Activated naive CD8-positive, alpha-beta T cell (primary cell): ENCODE results near the gene GRAMD4.

Experiments
- H3K27ac Mint-ChIP-seq: one replicate; pipeline ENCODE4 v1.8.0; 2021; ENCODE audit warnings: mixed read lengths
- H3K27me3 Mint-ChIP-seq: one replicate; pipeline ENCODE4 v1.8.0; 2021; ENCODE audit warnings: mixed read lengths
- H3K36me3 Mint-ChIP-seq: one replicate; pipeline ENCODE4 v1.8.0; 2021; ENCODE audit warnings: mixed read lengths
- H3K4me1 Mint-ChIP-seq: one replicate; pipeline ENCODE4 v1.8.0; 2021; ENCODE audit warnings: low read depth, mixed read lengths
- H3K4me3 Mint-ChIP-seq: one replicate; pipeline ENCODE4 v1.8.0; 2021; ENCODE audit warnings: mild to moderate bottlenecking, mixed read lengths
- H3K9me3 Mint-ChIP-seq: one replicate; pipeline ENCODE4 v1.8.0; 2021; ENCODE audit warnings: low read depth, mixed read lengths

The GRAMD4 gene

GRCh38 chr22:46678003-46678657, 57.9 kb downstream of the GRAMD4 start:
- Mint-ChIP-seq H3K4me3 (no peak overlapping the region), H3K27me3 (no peaks in the 10 kb centered on the region), H3K9me3 (no peaks in the 10 kb centered on the region), H3K27ac (no peak overlapping the region), H3K4me1 (peaks cover 25% of the 10 kb centered on the region), H3K36me3 (no peaks in the 10 kb centered on the region)

GRCh38 chr22:46678785-46679700, 58.9 kb downstream of the GRAMD4 start:
- no peaks in the 10 kb centered on the region for H3K27me3 Mint-ChIP-seq
- no peaks in the 10 kb centered on the region for H3K36me3 Mint-ChIP-seq
- peaks cover 19% of the 10 kb centered on the region for H3K4me1 Mint-ChIP-seq
- H3K9me3 Mint-ChIP-seq, result no peaks in the 10 kb centered on the region
- H3K4me3 Mint-ChIP-seq, result no peak overlapping the region
- no peak overlapping the region for H3K27ac Mint-ChIP-seq

- Mint-ChIP-seq H3K4me1 (peaks cover 21% of the 10 kb centered on the region), H3K36me3 (peaks cover 2% of the 10 kb centered on the region), H3K27ac (no peak overlapping the region), H3K4me3 (no peak overlapping the region), H3K9me3 (no peaks in the 10 kb centered on the region), H3K27me3 (no peaks in the 10 kb centered on the region)
Measured at GRCh38 chr22:46679706-46680269, 59.6 kb downstream of the GRAMD4 start.

- peaks cover 2% of the 10 kb centered on the region for H3K36me3 Mint-ChIP-seq
- no peaks in the 10 kb centered on the region for H3K9me3 Mint-ChIP-seq
- H3K27ac Mint-ChIP-seq, result no peak overlapping the region
- H3K4me1 Mint-ChIP-seq, result peaks cover 25% of the 10 kb centered on the region
- H3K27me3 Mint-ChIP-seq, result no peaks in the 10 kb centered on the region
- no peak overlapping the region for H3K4me3 Mint-ChIP-seq
Measured at GRCh38 chr22:46681010-46681409, 60.8 kb downstream of the GRAMD4 start.

GRCh38 chr22:46682011-46682731, 62.0 kb downstream of the GRAMD4 start:
- Mint-ChIP-seq H3K4me3 (no peak overlapping the region), H3K4me1 (peaks cover 25% of the 10 kb centered on the region), H3K36me3 (peaks cover 2% of the 10 kb centered on the region), H3K9me3 (no peaks in the 10 kb centered on the region), H3K27ac (peak overlapping the region; percentile 61), H3K27me3 (no peaks in the 10 kb centered on the region)

DNA sequence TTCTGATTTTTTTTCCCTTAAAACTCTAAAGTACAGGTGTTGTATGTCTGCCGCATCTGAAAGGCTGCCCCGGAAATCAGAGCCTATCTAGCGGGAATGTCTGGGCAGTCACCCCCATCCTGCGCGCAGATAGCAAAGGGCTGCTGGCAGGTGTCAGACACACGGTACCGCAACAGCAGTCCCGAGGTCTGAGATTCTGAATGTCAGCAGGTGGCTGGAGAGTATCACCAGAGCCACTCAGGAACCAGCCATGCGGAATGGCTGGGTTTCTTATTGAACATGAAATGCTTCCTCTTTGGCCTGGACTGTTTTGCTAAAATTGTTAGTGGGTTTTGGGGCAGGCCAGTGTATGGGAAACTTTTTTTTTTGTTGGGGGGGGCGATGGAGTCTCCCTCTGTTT, 64.5 kb downstream of the GRAMD4 start:
- H3K27me3 Mint-ChIP-seq, result no peaks in the 10 kb centered on the region
- H3K4me3 Mint-ChIP-seq, result no peak overlapping the region
- peaks cover 4% of the 10 kb centered on the region for H3K36me3 Mint-ChIP-seq
- H3K4me1 Mint-ChIP-seq, result peaks cover 22% of the 10 kb centered on the region
- no peaks in the 10 kb centered on the region for H3K9me3 Mint-ChIP-seq
- peak overlapping the region; percentile 61 for H3K27ac Mint-ChIP-seq

DNA sequence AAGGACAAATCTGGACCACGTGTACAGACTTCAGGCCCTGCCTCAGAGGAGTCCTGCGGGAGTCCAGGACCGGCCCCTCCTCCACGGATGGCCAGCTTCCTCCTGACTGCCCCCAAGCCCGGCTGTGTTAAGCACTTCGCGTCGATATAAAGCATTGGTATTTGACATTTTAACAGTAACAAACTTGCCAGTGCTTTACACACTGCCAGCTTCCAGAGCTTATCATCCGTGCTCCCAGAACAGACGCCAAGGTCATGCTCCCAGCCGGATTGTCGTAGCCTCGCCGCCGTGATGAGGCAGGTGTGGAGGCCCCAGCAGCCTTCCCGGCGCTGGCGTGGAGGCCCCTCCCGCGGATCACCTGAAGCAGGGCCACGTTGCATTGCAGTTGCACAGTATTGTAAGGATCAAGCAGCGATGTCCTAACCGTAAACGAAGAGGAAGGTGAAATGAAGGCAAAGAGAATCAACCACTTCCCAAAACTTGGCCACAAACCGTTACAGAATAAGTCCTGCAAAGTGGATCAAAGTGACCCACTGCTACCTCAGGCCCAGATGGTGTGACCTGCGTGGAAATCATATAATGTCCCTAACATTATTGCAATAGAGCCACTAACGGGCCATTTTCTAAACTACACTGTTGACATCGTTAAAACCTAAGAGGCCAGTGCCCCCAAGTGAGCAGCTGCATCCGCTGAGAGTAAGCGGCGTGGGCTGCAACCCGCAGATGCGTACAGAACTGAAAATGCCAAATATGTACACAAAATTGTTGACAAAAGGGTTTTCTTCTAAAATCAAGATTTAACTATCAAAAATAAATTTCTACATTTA, 66.2 kb downstream of the GRAMD4 start:
- Mint-ChIP-seq H3K36me3 (peaks cover 4% of the 10 kb centered on the region), H3K4me3 (no peak overlapping the region), H3K27me3 (no peaks in the 10 kb centered on the region)

DNA sequence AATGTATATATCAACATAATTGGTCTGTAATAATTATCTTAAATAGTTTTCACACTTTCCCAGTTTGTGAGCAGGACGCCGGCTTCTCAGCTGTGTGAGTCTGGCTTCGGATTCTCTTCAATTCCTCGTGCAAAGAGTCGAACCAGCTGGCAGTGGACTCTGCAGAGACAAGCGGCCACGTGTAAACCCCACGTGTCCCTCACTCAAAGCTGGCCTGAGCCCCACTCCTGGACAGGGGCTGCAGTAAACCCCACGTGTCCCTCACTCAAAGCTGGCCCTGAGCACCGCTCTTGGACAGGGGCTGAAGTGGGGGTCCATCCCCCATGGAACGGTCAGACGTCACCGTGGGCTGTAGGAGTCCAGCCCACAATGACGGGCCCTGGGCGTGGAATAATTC, 66.9 kb downstream of the GRAMD4 start:
- Mint-ChIP-seq H3K9me3 (no peaks in the 10 kb centered on the region), H3K4me3 (no peak overlapping the region), H3K36me3 (peaks cover 4% of the 10 kb centered on the region), H3K27me3 (no peaks in the 10 kb centered on the region), H3K27ac (no peak overlapping the region), H3K4me1 (peaks cover 22% of the 10 kb centered on the region)

More for the DNA sequence above, 66.2 kb downstream of the GRAMD4 start:
- Mint-ChIP-seq H3K4me1 (peaks cover 22% of the 10 kb centered on the region), H3K9me3 (no peaks in the 10 kb centered on the region), H3K27ac (peak overlapping the region; percentile 43)

DNA sequence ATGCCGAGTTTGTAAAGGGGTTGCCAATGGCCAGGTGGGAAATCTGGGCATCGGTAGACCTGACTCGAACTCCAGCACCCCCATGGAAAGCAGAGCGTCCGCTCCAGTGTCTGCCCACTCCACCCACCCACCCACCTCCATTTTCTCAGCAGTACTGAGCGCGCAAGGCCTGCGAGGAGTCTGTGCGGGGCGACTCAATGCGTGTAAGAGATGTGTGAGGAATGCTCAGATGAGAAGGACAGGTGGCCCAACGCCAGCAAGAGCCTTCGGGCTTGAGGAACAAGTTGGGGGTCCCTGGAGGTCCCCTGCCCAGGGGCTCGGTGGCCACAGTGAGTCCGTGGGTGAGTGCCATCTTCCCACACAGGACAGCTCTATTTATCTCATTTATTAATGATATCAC, 67.3 kb downstream of the GRAMD4 start:
- Mint-ChIP-seq H3K27me3 (no peaks in the 10 kb centered on the region), H3K27ac (peak overlapping the region; percentile 34), H3K4me3 (no peak overlapping the region), H3K4me1 (peaks cover 22% of the 10 kb centered on the region), H3K36me3 (peaks cover 4% of the 10 kb centered on the region), H3K9me3 (no peaks in the 10 kb centered on the region)

DNA sequence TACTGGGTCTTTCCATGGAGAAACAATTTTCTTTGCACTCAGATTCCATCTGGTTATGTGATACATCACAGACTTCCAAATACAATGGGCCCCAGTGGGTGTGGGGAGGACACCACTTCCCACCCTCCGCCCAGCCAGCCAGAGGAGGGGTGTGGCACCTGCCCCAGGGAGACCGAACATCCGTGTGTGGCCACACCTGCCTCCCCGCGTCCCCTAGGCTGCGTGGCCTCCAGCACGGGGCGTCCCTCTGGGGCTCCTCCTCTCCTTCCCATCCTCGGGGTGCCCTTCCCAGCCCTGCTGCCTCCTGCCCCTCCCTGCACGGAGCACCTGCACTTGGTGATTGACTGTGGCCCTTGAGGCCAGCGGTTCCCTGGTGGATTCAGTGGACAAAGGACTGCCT, 68.8 kb downstream of the GRAMD4 start:
- Mint-ChIP-seq H3K4me3 (no peak overlapping the region), H3K9me3 (no peaks in the 10 kb centered on the region), H3K27me3 (no peaks in the 10 kb centered on the region), H3K27ac (no peak overlapping the region), H3K4me1 (peaks cover 21% of the 10 kb centered on the region), H3K36me3 (peaks cover 4% of the 10 kb centered on the region)

- no peaks in the 10 kb centered on the region for H3K27me3 Mint-ChIP-seq
- H3K4me1 Mint-ChIP-seq, result peaks cover 9% of the 10 kb centered on the region
- no peak overlapping the region for H3K4me3 Mint-ChIP-seq
- no peak overlapping the region for H3K27ac Mint-ChIP-seq
- peaks cover 2% of the 10 kb centered on the region for H3K36me3 Mint-ChIP-seq
- no peaks in the 10 kb centered on the region for H3K9me3 Mint-ChIP-seq
Measured at GRCh38 chr22:46690146-46690545, 70.0 kb downstream of the GRAMD4 start.

DNA sequence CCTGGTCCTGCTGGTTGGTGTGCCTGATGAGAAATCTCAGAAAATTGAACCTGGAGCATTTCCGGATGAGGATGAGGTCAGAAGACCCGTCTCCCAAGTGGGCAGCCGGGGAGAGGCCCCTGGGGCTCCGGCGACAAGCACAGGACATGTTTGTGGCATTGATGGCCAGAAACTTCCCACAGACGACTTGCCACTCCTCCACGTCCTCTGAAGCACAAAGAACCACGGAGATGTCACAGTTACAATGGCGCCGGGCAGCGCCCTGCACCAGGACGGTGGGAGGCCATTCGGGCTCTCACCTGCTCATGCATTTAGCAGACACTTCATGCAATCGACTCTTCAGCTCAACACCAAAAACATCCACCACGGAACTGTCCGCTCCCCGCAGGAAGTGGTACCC, 71.4 kb downstream of the GRAMD4 start:
- Mint-ChIP-seq H3K27me3 (no peaks in the 10 kb centered on the region), H3K27ac (no peak overlapping the region), H3K36me3 (peaks cover 2% of the 10 kb centered on the region), H3K9me3 (no peaks in the 10 kb centered on the region), H3K4me3 (no peak overlapping the region), H3K4me1 (no peaks in the 10 kb centered on the region)

GRCh38 chr22:46693634-46694415, 73.6 kb downstream of the GRAMD4 start:
- H3K4me1 Mint-ChIP-seq, result no peaks in the 10 kb centered on the region
- no peaks in the 10 kb centered on the region for H3K27me3 Mint-ChIP-seq
- no peak overlapping the region for H3K27ac Mint-ChIP-seq
- no peak overlapping the region for H3K4me3 Mint-ChIP-seq
- no peaks in the 10 kb centered on the region for H3K36me3 Mint-ChIP-seq
- no peaks in the 10 kb centered on the region for H3K9me3 Mint-ChIP-seq
